Right ventricle myocardium superior (tissue), 1 donor: ENCODE results near the gene SLC7A4. TPM values are rescaled to one million over a fixed set of nuclear protein-coding genes. Genes with fewer than 3 reads are reported as not detected.
A peak's percentile ranks its signal among the peaks of the same experiment; 100 is the strongest.

ENCODE experiments used
- ATAC-seq: fragments of 200-7000 bp; cut with Tn5 transposase; one replicate; pipeline ENCODE4 v1.9.1; 2020; ENCODE audit warnings: mild to moderate bottlenecking; ENCODE audit not compliant: poor library complexity
- DNase-seq: peaks from one replicate; pipeline ENCODE4 v3.0.0-alpha.2; 2020
- intact Hi-C: fragments of 100-400 bp; cut with DNase I; formaldehyde crosslinking; loops from one replicate; pipeline ENCODE4 v1.11.2; 2022
- microRNA-seq: library from miRNA; unstranded; fragments of <30 nt; microRNA quantifications from one replicate; pipeline ENCODE4 v1.2.0, GENCODE V29; 2020
- total RNA-seq: library from RNA; stranded (reverse); fragmentation: NEBNext Ultra II Directional; extraction: Animal tissue kit (Norgen Biotek cat#: 25700); gene quantifications from one replicate; pipeline ENCODE4 v1.2.1, GENCODE V29; 2021
- donor health status: DM: no; HTN: yes; CAD: no; lungs with severe emphysema.

Gene SLC7A4
- total RNA-seq, 1 donor from 2014 or later = 0.16 TPM

- DNase-seq (no peak), ATAC-seq (no peak)
- intact Hi-C loops = no loop called here
Observed at GRCh38 chr22:20980938-20981722, 51.2 kb downstream of the SLC7A4 start.

- ATAC-seq = no peak
- intact Hi-C loops = no loop called here
- DNase-seq = no peak
Observed at GRCh38 chr22:20980523-20980922, 51.8 kb downstream of the SLC7A4 start.

- no peak for ATAC-seq
- intact Hi-C loops = no loop called here
- no peak for DNase-seq
Observed at GRCh38 chr22:20979940-20980453, 52.4 kb downstream of the SLC7A4 start.

- ATAC-seq = peak; percentile 16
- intact Hi-C loops = no loop called here
- DNase-seq = peak; percentile 77
Observed at GRCh38 chr22:20979243-20979809, 53.0 kb downstream of the SLC7A4 start.

Small RNA genes lying within 50 kb of the gene (microRNA-seq; reads per million reads assigned to microRNA genes)
- gene MIR649 = not detected

Other genes with a start within 250 kb of the SLC7A4 start
- gene PI4KA, start 173.8 kb downstream of the SLC7A4 start, total RNA-seq = 38.4 TPM
- gene SNAP29, start 173.6 kb downstream of the SLC7A4 start, total RNA-seq = 22.3 TPM
- gene CRKL, start 115.2 kb downstream of the SLC7A4 start, total RNA-seq = 50.1 TPM
- gene AIFM3, start 65.3 kb downstream of the SLC7A4 start, total RNA-seq = 0.67 TPM
- gene LZTR1, start 50.3 kb downstream of the SLC7A4 start, total RNA-seq = 24.7 TPM
- 19.4 TPM for gene THAP7, start 30.4 kb downstream of the SLC7A4 start, total RNA-seq
- 3.9 TPM for gene P2RX6, start 17.4 kb downstream of the SLC7A4 start, total RNA-seq
- gene LRRC74B, start 13.4 kb upstream of the SLC7A4 start, total RNA-seq = not detected